8988T (cell line): ENCODE data around the gene SPDYE17.
"Not testable (repeated sequence)": the region's sequence is repeated elsewhere in the genome, so short reads cannot be mapped to it uniquely, and the experiment has no call there.

ENCODE experiments used
- DNase-seq: peaks from one replicate; pipeline ENCODE4 v3.0.0; 2011

SPDYE17 gene

GRCh38 chr7:77032261-77032660 is at the start of gene SPDYE17:
SPDYE17 (minus strand) TSS chr7:77032361; CDS start chr7:77030570, 1,791 bp downstream.
- not testable (repeated sequence) for DNase-seq

GRCh38 chr7:77080236-77080635 is 48.1 kb upstream of the SPDYE17 start:
- DNase-seq: not testable (repeated sequence)

- DNase-seq: not testable (repeated sequence)
These were observed 47.5 kb upstream of the SPDYE17 start for GRCh38 chr7:77079624-77080023.

- DNase-seq: not testable (repeated sequence)
These were observed 47.0 kb upstream of the SPDYE17 start for GRCh38 chr7:77079112-77079511.

- DNase-seq: not testable (repeated sequence)
These were observed 44.9 kb upstream of the SPDYE17 start for GRCh38 chr7:77077060-77077459.

- DNase-seq: not testable (repeated sequence)
These were observed 42.7 kb upstream of the SPDYE17 start for GRCh38 chr7:77074786-77075396.

- not testable (repeated sequence) for DNase-seq
These were observed 38.9 kb upstream of the SPDYE17 start for GRCh38 chr7:77071108-77071507.

GRCh38 chr7:77065869-77066268 is 33.7 kb upstream of the SPDYE17 start:
- not testable (repeated sequence) for DNase-seq

GRCh38 chr7:77063732-77064131 is 31.6 kb upstream of the SPDYE17 start:
- not testable (repeated sequence) for DNase-seq

- not testable (repeated sequence) for DNase-seq
These were observed 30.4 kb upstream of the SPDYE17 start, which contains the start of gene SPDYE18 for GRCh38 chr7:77062557-77062956. SPDYE18 (minus strand) TSS chr7:77062558; CDS start chr7:77060512, 2,046 bp downstream.

GRCh38 chr7:77026349-77026748 is 5.8 kb downstream of the SPDYE17 start:
- DNase-seq: not testable (repeated sequence)

GRCh38 chr7:77010074-77010680 is 22.0 kb downstream of the SPDYE17 start:
- not testable (repeated sequence) for DNase-seq

GRCh38 chr7:77008000-77008399 is 24.2 kb downstream of the SPDYE17 start:
- DNase-seq: not testable (repeated sequence)

- not testable (repeated sequence) for DNase-seq
These were observed 25.7 kb downstream of the SPDYE17 start for GRCh38 chr7:77006127-77007110.

- not testable (repeated sequence) for DNase-seq
These were observed 26.6 kb downstream of the SPDYE17 start for GRCh38 chr7:77005461-77006057.

GRCh38 chr7:77004151-77004550 is 28.0 kb downstream of the SPDYE17 start:
- DNase-seq: not testable (repeated sequence)

GRCh38 chr7:77003241-77003640 is 28.9 kb downstream of the SPDYE17 start:
- DNase-seq: not testable (repeated sequence)

GRCh38 chr7:77002678-77003233 is 29.4 kb downstream of the SPDYE17 start:
- DNase-seq: not testable (repeated sequence)

- not testable (repeated sequence) for DNase-seq
These were observed 30.1 kb downstream of the SPDYE17 start for GRCh38 chr7:77002104-77002503.

- not testable (repeated sequence) for DNase-seq
These were observed 32.6 kb downstream of the SPDYE17 start for GRCh38 chr7:76999474-77000107.

GRCh38 chr7:76998764-76999450 is 33.3 kb downstream of the SPDYE17 start:
- DNase-seq: not testable (repeated sequence)
